Activated CD8-positive, alpha-beta memory T cell treated with anti-CD3 and anti-CD28 coated beads, Interleukin-2, amount 50 U/mL, for 24 hours (primary cell): ENCODE data around the gene ATP1A2.

Source experiments
- DNase-seq: peaks from one replicate; pipeline ENCODE4 v3.0.0-alpha.2; 2020; ENCODE audit errors: extremely low read depth

The ATP1A2 gene

DNA sequence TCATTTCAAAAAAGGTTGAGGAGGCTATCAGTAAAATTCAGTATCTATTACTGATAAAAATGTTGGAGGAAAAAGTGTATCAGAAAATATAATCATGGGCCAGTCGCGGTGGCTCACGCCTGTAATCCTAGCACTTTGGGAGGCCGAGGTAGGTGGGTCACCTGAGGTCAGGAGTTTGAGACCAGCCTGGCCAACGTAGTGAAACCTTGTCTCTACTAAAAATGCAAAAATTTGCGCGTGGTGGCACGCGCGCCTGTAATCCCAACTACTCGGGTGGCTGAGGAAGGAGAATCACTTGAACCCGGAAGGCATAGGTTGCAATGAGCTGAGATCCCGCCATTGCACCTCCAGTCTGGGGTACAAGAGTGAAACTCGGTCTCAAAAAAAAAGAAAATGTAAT lies 30.5 kb downstream of the ATP1A2 start:
- DNase-seq: no peak

DNA sequence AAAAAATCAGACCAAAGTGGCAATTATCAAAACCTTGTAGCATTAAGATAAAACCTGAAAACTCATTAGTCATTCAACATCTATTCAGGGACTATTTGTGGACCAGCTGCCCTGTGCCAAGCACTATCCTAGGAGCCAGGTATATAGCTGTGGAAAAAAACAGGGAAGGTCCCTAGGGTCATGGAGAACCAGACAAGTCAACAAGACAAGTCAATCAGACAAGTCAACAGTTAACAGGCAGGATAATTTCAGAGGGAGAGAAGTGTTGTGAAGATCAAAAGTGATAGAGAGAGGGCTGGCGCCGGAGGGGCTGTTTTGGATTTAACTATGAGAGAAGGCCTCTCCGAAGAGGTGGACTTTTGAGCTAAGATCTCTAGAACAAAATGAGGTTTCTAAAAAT lies 32.6 kb downstream of the ATP1A2 start:
- DNase-seq: no peak

DNA sequence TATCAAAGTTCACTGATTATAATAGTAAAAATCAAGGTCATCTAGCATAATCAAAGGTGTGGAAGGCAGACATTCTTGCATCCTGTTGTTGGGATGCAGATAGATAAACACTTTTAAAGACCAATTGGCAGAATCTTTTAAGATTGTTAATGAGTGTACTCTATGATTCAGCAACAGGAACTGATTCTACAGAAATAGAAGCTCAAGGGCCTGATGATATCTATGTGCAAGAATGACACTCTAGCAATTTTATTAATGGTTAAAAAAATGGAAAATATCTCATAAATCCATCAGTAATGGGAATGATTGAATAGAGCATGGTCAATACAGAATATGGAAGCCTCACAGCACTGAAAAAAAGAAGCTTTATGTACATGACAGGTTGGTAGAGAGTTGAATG lies 33.7 kb downstream of the ATP1A2 start:
- no peak for DNase-seq

DNA sequence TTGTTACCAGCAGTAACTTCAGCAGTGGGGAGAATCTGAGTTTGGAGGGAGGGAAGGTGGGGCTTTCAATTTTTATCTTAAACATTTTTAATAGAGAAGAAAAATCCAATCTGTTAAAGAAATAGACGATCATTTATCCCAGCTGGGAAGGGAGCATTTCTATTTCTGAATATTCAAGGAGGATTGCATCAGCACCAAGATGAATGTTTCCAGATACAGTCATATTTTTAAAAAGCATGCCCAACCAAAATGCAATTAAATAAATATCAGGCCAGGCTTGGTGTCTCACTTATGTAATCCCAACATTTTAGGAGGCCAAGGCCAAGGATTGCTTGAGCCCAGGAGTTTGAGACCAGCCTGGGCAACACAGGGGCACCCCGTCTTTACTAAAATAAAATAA lies 34.2 kb downstream of the ATP1A2 start:
- DNase-seq: no peak

DNA sequence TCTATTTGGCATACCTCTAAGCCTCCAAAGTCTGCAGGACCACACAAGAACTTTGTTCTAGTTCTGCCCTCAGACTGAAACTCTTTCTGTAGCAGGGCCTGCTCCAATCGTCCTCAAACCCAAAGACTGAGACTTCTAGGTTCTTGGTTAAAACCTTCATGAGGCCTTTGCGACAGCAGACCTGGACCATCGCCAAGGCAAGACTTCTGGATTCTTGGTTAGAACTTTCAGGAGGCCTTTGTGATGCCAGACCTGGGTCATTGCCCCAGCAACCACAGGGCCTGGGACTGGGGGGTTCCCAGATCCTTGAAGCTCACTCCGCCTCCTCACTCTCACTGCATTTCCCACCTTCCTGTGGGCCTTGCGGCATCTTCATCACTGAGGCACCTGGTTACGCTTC lies 35.7 kb downstream of the ATP1A2 start, which contains the start of gene ATP1A4:
TSS of gene ATP1A4 (plus strand) at position 301 of the 400 bp plus-strand sequence. CDS start 438 bp downstream, outside the sequence.
- DNase-seq: no peak

DNA sequence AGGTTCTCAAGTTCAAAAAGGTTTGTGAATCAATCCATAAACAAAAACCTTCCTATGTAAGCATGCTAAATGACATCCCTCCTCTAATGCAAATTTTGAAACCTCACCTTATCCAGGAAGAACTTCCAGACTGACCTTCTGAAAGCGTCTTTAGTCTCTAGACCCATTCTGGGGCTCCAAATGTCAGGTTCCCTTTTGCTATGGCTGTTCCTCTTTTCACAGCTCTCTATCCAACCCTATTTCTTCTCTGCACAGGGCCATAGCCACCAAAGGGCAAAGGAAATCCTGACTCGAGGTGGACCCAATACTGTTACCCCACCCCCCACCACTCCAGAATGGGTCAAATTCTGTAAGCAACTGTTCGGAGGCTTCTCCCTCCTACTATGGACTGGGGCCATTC lies 39.2 kb downstream of the ATP1A2 start:
- DNase-seq: no peak

DNA sequence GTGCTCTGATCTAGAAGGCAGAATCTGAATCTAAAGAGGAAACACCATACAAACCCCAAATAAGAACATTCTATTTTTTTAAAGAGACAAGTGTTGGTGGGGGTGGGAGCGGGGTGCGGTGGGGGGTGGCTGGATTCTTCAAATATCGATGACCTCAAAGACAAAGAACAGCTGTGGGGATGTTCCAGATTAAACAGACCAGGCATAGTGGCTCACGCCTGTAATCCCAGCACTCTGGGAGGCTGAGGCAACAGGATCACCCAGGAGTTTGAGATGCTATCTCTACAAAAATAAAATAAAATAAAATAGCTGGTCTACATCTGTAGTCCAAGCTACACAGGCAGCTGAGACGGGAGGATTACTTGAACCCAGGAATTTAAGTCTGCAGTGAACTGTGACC lies 40.8 kb downstream of the ATP1A2 start:
- DNase-seq: no peak

DNA sequence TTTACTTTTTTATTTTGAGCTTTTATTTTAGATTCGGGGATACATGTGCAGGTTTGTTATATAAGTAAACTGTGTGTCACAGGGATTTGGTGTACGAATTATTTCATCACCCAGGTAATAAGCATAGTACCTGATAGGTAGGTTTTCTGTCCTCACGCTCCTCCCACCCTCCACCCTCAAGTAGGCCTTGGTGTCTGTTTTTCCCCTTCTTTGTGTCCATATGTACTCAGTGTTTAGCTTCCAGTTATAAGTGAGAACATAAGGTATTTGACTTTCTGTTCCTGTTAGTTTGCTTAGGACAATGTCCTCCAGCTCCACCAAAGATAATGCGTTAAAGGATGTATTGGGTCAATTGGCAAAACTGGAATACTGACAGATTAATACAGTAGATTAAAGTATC lies 41.6 kb downstream of the ATP1A2 start:
- DNase-seq: no peak

DNA sequence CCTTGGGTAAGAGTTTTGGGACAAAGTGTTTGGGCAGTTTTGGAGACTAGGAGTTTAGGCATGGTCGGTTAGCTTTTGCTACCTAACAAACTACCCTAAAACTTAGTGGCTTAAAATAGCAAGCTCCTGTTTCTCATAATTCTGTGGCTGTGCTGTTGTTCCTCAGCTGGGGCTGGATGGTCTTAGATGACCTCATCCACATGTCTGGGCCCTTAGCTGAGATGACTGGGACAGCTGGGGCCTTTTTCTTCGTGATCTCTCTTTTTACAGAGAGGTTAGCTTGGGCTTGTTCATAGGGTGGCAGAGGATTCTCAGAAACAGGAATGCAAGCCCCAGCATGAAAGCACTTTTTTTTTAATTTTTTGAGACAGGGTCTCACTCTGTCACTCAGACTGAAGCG lies 42.5 kb downstream of the ATP1A2 start:
- DNase-seq: no peak

DNA sequence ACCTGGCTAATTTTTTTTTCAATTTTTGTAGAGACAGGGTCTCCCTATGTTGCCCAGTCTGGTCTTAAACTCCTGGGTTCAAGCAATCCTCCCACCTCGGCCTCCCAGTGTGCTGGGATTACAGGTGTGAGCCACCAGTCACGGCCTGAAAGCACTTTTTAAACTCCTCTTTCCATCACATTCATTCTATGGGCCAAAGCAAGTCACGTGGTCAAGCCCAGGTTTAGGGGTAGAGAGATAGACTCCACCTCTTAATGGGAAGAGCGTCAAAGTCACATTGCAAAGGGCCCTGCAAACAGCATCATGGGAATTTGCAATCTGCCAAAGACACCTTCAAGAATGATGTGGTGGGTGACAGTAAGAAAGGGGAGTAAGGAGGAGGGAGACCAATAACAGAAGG lies 43.0 kb downstream of the ATP1A2 start:
- DNase-seq: no peak

DNA sequence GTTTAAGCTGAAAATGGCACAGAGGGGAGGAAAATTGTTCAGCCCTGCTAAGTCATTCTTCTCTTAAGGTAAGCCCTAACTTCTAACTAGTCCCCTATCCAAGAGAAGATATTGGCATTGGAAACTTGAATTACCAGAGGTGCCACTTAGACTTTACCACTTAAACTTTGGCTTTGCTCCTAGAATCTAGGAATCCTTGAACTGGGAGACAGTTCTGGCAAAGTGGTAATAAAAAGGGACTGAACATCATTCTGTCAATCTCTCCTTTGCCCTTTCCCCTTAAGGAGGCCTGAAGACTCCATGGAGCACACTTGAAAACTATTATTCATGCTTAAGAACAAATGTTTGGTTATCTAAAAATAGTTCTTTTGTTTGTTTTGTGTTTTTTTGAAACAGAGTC lies 44.3 kb downstream of the ATP1A2 start:
- DNase-seq: no peak

DNA sequence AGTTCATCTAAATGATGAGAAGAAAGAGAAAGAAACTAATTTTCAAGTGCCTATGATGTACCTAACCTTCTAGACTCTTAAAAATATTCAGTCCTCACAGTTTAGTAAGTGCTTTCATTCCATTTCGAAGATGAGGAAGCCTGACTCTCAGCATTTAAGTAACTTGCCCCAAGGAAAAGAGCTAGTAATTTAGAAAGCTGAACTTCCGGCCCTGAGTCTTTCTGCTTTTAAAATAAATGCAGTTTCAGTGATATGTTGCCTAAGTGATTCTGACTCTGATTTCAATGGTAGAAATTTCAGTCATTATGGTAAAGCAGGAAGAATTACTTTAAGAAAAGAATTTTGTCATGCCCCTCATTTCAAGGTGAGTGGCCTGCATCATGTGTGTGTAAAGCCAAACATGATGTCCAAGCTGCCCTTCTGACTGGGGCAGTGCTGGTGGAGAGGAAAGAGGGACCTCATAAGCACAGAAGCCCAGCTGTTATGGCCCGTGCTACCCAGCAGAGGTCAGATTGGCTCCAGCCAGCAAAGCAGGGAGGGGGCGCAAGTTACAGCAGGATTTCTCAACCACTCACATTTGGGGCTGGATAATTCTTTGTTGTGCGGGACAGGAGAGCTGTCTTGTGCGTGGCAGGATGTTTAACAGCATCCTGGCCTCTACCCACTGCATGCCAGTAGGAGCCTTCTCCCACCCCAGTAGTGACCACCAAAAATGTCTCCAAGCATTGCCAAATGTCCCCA lies 46.6 kb downstream of the ATP1A2 start:
- DNase-seq: no peak

DNA sequence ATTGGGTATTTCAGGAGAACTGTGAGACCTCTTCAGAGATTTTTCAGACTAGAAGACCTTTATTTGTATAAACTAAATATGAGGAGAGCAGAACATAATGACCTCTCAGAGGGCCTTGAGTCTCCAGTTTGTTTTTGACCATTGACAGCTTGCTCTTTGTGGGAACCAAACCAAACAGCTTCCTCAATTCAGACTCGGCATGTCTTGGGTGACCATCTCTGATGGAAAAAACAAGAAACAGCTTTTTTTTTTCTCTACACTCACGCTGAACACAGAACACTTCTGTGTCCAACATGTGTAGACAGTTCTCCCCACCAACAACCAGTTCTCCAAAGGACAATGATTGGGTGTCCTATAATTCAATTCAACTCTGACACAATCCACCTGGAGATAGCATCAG lies 47.4 kb downstream of the ATP1A2 start:
- no peak for DNase-seq

DNA sequence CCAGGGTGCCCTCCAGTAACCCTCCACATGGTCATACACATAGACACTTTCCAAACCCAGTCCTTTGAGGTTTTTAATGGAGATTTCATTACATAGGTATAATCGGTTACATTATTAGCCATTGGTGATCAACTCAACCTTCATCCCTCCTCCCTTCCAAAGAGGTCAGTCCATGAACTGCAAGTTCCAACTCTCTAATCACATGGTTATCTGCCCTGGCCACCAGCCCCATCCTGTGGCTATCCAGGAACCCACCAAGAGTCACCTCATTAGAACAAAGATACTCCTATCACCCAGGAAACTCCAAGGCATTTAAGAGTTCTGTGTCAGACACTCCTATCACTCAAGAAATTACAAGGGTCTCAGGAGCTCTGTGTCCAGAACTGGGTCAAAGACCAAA lies 48.1 kb downstream of the ATP1A2 start:
- DNase-seq: no peak

DNA sequence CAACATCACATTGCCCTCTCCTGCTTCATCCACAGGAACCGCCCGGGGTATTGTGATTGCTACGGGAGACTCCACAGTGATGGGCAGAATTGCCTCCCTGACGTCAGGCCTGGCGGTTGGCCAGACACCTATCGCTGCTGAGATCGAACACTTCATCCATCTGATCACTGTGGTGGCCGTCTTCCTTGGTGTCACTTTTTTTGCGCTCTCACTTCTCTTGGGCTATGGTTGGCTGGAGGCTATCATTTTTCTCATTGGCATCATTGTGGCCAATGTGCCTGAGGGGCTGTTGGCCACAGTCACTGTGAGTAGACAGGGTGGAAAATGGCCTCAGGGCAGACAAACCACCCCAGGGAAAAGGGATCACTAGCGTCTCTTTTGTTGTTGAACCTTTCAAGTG lies 48.6 kb downstream of the ATP1A2 start:
- DNase-seq: no peak

DNA sequence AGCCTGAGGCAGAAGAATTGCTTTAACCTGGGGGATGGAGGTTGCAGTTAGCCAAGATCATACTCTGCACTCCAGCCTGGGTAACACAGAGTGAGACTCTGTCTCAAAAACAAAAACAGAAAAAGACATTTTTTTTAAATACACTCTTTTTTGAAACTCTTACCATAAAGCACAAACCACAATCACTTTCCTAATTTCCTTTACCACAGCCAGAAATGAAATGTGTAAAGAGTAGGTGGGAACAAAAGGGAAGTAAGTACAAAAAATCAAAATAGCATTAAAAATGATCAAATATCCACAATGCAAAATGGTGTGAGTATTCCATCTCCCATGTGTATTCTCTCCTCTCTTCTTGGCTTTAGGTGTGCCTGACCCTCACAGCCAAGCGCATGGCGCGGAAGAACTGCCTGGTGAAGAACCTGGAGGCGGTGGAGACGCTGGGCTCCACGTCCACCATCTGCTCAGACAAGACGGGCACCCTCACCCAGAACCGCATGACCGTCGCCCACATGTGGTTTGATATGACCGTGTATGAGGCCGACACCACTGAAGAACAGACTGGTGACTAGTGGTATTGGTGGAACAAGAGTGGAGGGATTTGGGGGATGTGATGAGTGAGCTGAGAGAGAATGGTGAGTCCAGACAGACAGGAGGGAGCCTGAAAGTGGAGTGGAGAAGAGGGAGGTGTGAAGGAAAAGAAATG lies 50.8 kb downstream of the ATP1A2 start:
- DNase-seq: no peak

DNA sequence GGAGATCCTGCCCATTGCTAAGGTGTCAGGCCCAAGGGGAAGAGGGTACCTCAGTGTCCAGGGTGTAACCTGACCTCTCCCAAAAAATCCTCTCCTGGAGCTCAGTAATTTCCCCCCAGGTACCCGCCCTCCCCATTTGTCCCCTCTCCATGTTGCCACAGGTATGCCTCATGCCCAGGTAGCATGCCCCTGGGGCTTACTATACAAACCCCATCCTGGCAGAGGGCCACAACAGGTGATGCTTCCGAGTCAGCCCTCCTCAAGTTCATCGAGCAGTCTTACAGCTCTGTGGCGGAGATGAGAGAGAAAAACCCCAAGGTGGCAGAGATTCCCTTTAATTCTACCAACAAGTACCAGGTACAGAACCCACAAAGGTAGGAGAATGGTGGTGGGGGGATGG lies 51.5 kb downstream of the ATP1A2 start:
- DNase-seq: no peak

DNA sequence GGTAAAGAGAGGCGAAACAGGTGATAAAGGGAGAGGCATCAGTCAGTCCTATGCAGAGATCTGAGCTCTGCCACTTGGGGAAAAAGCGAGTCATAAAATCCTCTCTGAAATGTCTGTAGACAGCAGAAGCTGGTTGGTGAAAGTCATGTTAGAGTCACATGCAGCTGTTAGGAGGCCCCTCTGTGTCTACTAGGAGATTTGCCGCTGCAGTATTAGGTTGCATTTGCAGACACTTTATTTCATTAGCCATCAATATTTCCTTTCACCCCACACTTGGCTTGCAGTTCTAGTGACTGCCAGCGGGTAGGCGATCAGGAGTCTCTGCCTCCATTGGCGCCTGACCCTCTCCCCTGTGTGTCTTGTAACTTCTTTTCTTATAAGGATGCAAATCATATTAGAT lies 52.0 kb downstream of the ATP1A2 start:
- no peak for DNase-seq

DNA sequence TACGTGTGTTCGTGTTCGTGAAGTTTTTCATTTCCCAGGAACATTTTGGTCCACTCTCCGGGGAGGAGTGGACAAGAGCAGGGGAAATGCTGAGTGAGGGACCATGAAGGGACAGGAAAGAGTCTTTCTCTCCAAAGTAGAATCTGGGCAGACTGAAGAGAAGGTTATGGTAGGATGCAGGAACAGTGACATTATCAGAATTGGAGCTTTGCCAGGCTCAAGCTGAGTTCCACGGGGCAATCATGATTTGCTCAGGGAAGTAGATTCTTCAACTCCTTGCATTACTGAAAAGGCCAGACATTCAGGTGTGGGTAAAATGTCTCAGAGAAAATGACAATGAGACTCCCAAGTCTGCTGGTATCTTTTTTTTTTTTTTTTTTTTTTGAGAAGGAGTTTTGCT lies 52.5 kb downstream of the ATP1A2 start:
- no peak for DNase-seq

DNA sequence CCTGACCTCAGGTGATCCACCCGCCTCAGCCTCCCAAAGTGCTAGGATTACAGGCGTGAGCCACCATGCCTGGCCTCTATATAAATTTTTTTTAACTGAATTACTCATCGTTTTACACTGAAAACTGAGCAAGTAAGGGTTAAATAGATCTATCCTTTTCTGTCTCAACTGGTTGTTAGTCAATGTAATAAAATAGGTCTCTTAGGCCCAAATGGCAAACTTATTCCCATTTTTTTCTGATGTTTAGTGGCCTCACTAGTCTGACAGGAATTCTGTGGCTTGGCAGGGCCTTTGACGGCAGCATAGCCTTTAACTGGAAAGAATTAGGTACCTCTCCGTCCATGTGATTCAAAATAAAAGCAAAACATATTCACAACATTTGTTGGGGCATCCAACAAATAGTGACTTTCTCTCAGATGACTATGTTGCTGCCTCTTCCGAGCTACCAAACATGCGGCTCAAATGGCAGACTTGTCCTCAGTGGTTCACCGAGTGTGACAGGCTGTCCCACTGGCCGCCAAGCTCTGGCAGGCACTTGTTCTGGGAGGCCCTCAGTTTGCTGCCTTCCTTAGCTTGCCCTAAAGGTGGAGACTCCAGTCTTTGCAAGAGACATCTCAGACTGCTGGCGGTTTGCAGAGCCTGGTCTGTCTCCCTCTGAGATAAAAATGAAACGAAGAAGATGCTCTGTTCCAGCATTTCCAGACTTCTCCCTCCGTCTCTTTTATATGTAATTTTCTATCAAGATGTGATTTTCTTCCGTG lies 53.2 kb downstream of the ATP1A2 start:
- no peak for DNase-seq

DNA sequence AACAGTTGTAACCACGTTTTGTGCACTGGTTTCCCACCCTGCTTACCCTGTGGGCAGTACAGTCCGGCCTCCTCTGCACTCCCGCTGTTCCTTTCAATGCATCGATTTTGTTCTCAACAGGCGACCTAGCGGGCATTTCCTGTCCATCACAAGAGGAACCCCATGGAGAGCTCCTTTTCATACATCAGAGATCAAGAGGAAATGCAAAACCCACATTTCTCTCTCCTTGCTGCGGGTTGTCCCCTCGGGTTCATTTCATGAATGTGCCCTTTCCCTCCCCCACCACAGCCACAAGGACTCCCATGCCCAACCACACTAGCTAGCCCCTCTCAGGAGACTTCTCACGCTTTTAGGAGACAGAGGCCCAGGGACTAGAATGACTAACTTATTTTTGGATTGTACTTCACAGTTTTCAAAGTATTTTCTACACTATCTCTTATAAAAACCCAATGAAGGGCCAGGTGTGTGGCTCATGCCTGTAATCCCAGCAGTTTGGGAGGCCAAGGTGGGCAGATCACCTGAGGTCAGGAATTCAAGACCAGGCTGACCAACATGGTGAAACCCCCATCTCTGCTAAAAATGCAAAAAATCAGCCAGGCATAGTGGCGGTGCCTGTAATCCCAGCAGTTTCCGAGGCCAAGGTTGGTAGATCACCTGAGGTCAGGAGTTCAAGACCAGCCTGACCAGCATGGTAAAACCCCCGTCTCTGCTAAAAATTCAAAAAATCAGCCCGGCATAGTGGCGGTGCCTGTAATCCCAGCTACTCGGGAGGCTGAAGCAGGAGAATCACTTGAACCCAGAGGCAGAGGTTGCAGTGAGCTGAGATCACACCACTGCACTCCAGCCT lies 54.2 kb downstream of the ATP1A2 start:
- no peak for DNase-seq

DNA sequence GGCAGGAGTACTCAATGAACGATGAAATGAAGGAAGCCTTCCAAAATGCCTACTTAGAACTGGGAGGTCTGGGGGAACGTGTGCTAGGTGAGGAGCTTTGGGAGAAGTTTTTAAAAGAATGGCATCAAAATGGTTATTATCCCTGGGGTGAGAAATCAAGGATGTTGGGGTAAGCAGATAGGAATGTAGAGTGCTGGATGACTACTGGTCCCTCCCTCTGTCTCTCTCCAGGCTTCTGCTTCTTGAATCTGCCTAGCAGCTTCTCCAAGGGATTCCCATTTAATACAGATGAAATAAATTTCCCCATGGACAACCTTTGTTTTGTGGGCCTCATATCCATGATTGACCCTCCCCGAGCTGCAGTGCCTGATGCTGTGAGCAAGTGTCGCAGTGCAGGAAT lies 55.8 kb downstream of the ATP1A2 start:
- no peak for DNase-seq
